ENCODE measurements around the gene METTL15.
"Not testable (repeated sequence)": the region's sequence is repeated elsewhere in the genome, so short reads cannot be mapped to it uniquely, and the experiment has no call there.

METTL15 gene

GRCh38 chr11:28195449-28195848 is 87.3 kb downstream of the METTL15 start:
- no peak for DNase-seq

GRCh38 chr11:28209906-28210305 is 101.7 kb downstream of the METTL15 start:
- no peak for DNase-seq

- DNase-seq: not testable (repeated sequence)
Measured at GRCh38 chr11:28222063-28222462, 113.9 kb downstream of the METTL15 start.

GRCh38 chr11:28223577-28223976 is 115.4 kb downstream of the METTL15 start:
- no peak for DNase-seq

- DNase-seq: no peak
Measured at GRCh38 chr11:28223994-28224393, 115.8 kb downstream of the METTL15 start.

GRCh38 chr11:28227460-28227859 is 119.3 kb downstream of the METTL15 start:
- DNase-seq: no peak

GRCh38 chr11:28228196-28228895 is 120.2 kb downstream of the METTL15 start:
- no peak for DNase-seq

- no peak for DNase-seq
Measured at GRCh38 chr11:28231475-28231874, 123.3 kb downstream of the METTL15 start.

GRCh38 chr11:28232649-28233048 is 124.5 kb downstream of the METTL15 start:
- DNase-seq: no peak

- no peak for DNase-seq
Measured at GRCh38 chr11:28241760-28242159, 133.6 kb downstream of the METTL15 start.

- DNase-seq: no peak
Measured at GRCh38 chr11:28242596-28242995, 134.4 kb downstream of the METTL15 start.

GRCh38 chr11:28243061-28243460 is 134.9 kb downstream of the METTL15 start:
- no peak for DNase-seq

- no peak for DNase-seq
Measured at GRCh38 chr11:28243581-28243980, 135.4 kb downstream of the METTL15 start.

- DNase-seq: no peak
Measured at GRCh38 chr11:28245131-28245530, 136.9 kb downstream of the METTL15 start.

- no peak for DNase-seq
Measured at GRCh38 chr11:28250192-28250591, 142.0 kb downstream of the METTL15 start.

- DNase-seq: no peak
Measured at GRCh38 chr11:28251257-28251656, 143.1 kb downstream of the METTL15 start.

- no peak for DNase-seq
Measured at GRCh38 chr11:28257761-28258160, 149.6 kb downstream of the METTL15 start.

- DNase-seq: no peak
Measured at GRCh38 chr11:28259177-28259843, 151.1 kb downstream of the METTL15 start.

- no peak for DNase-seq
Measured at GRCh38 chr11:28268925-28269324, 160.7 kb downstream of the METTL15 start.

GRCh38 chr11:28269586-28269985 is 161.4 kb downstream of the METTL15 start:
- no peak for DNase-seq

- DNase-seq: not testable (repeated sequence)
Measured at GRCh38 chr11:28272247-28272646, 164.1 kb downstream of the METTL15 start.

GRCh38 chr11:28274216-28274615 is 166.0 kb downstream of the METTL15 start:
- no peak for DNase-seq

GRCh38 chr11:28284196-28284595 is 176.0 kb downstream of the METTL15 start:
- no peak for DNase-seq
